Aorta (tissue), 5 donors: Measurements from ENCODE around the gene PDCL3. TPM values are rescaled to one million over a fixed set of nuclear protein-coding genes. Genes with fewer than 3 reads are reported as not detected.

Source experiments
- ATAC-seq: fragments of 200-7000 bp; cut with Tn5 transposase; one replicate; pipeline ENCODE4 v1.9.1; 2022; ENCODE audit warnings: moderate library complexity; ENCODE audit not compliant: low FRiP score
- DNase-seq, 2 donors: peaks; one replicate each; pipeline ENCODE4 v3.0.0-alpha.2; 2020
- H3K27ac ChIP-seq, 2 donors: one replicate each; pipeline ENCODE4 v1.5.1; 2013; ENCODE audit warnings: low read length in 2 of 2, mild to moderate bottlenecking in 2 of 2, moderate library complexity in 2 of 2, control low read depth in 1 of 2, inconsistent platforms in 1 of 2, low read depth in 1 of 2
- H3K27me3 ChIP-seq, 2 donors: one replicate each; pipeline ENCODE4 v1.6.1; 2013; ENCODE audit warnings: control low read depth in 1 of 2, low read length in 1 of 2, mild to moderate bottlenecking in 1 of 2, moderate library complexity in 1 of 2; ENCODE audit not compliant: insufficient read depth in 2 of 2, control insufficient read depth in 1 of 2
- H3K36me3 ChIP-seq, 2 donors: one replicate each; pipeline ENCODE4 v1.6.1; 2013; ENCODE audit warnings: control low read depth in 1 of 2, low read length in 1 of 2, mild to moderate bottlenecking in 1 of 2; ENCODE audit not compliant: insufficient read depth in 2 of 2, control insufficient read depth in 1 of 2
- H3K4me1 ChIP-seq, 2 donors: one replicate each; pipeline ENCODE4 v1.6.1; 2013; ENCODE audit warnings: low read length in 2 of 2, control low read depth in 1 of 2, mild to moderate bottlenecking in 1 of 2, moderate library complexity in 1 of 2; ENCODE audit not compliant: insufficient read depth in 2 of 2, control insufficient read depth in 1 of 2
- H3K4me3 ChIP-seq, 2 donors: one replicate each; pipeline ENCODE4 v1.5.1; 2013; ENCODE audit warnings: low read length in 2 of 2, control low read depth in 1 of 2, mild to moderate bottlenecking in 1 of 2
- H3K9me3 ChIP-seq: one replicate; pipeline ENCODE4 v1.6.1; 2013; ENCODE audit warnings: mild to moderate bottlenecking, low read length; ENCODE audit not compliant: control insufficient read depth
- WGBS, 2 donors: extraction: QIAGEN DNeasy Blood & Tissue Kit; methylation state at CpG; one replicate each; pipeline ENCODE4 v1.1.7; 2013; 5-methylcytosine and 5-hydroxymethylcytosine counted together
- intact Hi-C, 2 donors: fragments of 100-400 bp; cut with DNase I; formaldehyde crosslinking; loops; one replicate each; pipeline versions ENCODE4 v1.14.2 to v1.15.0; 2022
- polyA plus RNA-seq, 2 donors: library from polyadenylated mRNA; stranded (reverse); fragments of 200-250 nt; gene quantifications; one replicate each; pipeline ENCODE4 v1.2.3, GENCODE V29; 2013
- total RNA-seq, 2 donors: library from RNA; stranded (reverse); fragmentation: NEBNext Ultra II Directional; extraction: Animal tissue kit (Norgen Biotek cat#: 25700); gene quantifications; one replicate each; pipeline ENCODE4 v1.2.1, GENCODE V29; 2021
- donor health status: healthy with polysubstance abuse.
- donor health status: Bipolar disorder and iron deficiency.
- donor health status: DM: no; HTN: no; CAD: no.
- donor health status: DM: no; HTN: no; CAD: no.
- donor health status: DM: yes; HTN: yes; CAD: no.

PDCL3 gene
- total and polyA plus RNA-seq, 4 donors: 15.8 to 50.8 (median 21.4) TPM

DNA sequence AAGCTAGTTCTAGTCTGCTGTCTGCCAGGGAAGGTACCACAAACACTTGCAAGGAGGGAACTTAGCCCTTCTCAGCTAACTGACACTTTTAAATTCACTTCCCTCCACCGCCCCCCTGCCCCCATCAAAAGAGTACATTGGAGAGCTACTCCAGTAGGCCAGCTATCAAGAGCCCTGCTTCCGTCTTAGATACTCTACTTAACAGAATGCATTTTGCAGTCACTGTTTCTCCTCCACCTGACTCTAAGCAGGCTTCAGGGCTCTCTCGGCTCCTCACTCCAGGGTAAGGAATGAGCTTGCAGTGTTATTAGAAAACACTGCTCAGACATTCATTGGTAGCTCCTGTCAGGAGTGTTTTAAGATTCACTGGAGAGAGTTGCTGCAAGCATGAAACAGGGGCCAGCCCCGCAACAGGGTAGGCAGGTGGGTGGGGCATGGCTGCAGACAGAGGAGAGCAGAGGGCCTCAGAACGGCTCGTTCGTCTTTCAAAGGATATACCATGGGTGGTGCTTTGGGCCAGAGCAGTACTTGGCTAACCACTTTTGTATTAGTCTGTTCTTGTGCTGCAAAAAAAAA lies 35.3 kb upstream of the PDCL3 start:
- WGBS, 2 donors: 61 to 67% methylated on average over 7 of the region's 7 CpGs
- Histone ChIP-seq H3K27me3 (no peaks in the 10 kb centered on the region), H3K9me3 (peaks cover 2% of the 10 kb centered on the region), H3K36me3 (no peaks in the 10 kb centered on the region), H3K27ac (no peak overlapping the region), H3K4me1 (no peaks in the 10 kb centered on the region), H3K4me3 (no peak overlapping the region)
- DNase-seq (no peak), ATAC-seq (no peak)
- intact Hi-C loops: no loop called here

DNA sequence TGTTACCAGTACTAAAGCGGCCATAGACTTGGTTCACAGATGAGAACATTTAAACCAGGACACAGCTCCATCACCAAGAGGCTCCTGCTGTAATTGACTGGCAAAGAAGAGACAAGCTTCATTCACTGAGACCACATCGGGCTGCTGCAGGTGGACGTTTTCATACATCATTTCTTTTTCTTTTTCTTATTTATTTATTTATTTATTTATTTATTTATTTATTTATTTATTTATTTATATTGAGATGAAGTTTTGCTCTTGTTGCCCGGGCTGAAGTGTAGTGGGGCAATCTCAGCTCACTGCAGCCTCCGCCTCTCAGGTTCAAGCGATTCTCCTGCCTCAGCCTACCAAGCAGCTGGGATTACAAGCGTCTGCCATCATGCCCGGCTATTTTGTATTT lies 33.6 kb upstream of the PDCL3 start:
- no peak for ATAC-seq
- no peak for DNase-seq
- H3K9me3 ChIP-seq: peaks cover 2% of the 10 kb centered on the region
- no peaks in the 10 kb centered on the region for H3K36me3 ChIP-seq
- no peak overlapping the region for H3K27ac ChIP-seq
- H3K27me3 ChIP-seq: no peaks in the 10 kb centered on the region
- 84% methylated on average over 8 of the region's 8 CpGs for WGBS, 2 donors
- no peaks in the 10 kb centered on the region for H3K4me1 ChIP-seq
- no peak overlapping the region for H3K4me3 ChIP-seq
- intact Hi-C loops: no loop called here

DNA sequence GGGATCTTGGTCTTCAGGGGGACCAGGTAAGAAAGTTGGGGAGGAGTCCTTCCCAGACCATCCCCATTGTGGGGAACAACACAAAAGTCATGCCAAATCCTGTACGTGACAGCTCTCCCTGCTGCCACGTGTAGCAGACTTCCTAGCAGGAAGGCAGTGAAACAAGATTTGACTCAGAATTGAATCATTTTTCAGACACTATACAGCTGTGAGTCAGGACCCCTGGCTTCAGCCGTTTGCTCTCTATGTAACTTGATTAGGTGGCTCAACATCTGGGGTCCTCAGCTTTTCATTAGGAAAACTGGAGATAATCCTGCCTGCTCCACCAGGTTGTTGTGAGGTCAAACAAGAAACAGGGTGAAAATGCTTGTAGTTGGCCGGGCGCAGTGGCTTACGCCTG lies 32.9 kb upstream of the PDCL3 start:
- 73 to 74% methylated on average over 6 of the region's 6 CpGs for WGBS, 2 donors
- Histone ChIP-seq H3K4me1 (no peaks in the 10 kb centered on the region), H3K27ac (no peak overlapping the region), H3K27me3 (no peaks in the 10 kb centered on the region), H3K4me3 (no peak overlapping the region), H3K36me3 (no peaks in the 10 kb centered on the region), H3K9me3 (peaks cover 2% of the 10 kb centered on the region)
- DNase-seq (no peak), ATAC-seq (no peak)
- intact Hi-C loops: no loop called here

DNA sequence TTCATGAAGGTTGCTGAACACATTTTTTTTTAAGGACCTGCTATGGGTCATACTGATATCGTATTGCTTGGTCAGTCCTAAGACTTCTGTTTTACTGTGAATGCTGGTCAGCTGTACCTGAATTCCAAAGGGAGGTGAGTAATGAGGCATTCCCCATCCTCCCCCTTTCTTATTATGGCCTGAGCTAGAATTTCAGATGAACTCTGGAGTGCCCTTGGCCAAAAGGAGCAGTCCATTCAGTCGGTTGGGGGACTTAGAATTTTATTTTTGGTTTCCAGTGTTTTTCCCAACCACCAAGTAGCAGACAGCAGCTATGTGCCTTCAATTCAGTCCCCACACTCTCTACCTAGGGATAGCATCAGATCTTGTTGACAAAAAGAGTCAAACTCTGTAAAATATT lies 26.9 kb upstream of the PDCL3 start:
- no peaks in the 10 kb centered on the region for H3K36me3 ChIP-seq
- DNase-seq (no peak), ATAC-seq (no peak)
- H3K27ac ChIP-seq: no peak overlapping the region
- no peaks in the 10 kb centered on the region for H3K4me1 ChIP-seq
- 66 to 68% methylated on average over 2 of the region's 2 CpGs for WGBS, 2 donors
- intact Hi-C loops: no loop called here
- no peaks in the 10 kb centered on the region for H3K9me3 ChIP-seq
- no peak overlapping the region for H3K4me3 ChIP-seq
- H3K27me3 ChIP-seq: no peaks in the 10 kb centered on the region

DNA sequence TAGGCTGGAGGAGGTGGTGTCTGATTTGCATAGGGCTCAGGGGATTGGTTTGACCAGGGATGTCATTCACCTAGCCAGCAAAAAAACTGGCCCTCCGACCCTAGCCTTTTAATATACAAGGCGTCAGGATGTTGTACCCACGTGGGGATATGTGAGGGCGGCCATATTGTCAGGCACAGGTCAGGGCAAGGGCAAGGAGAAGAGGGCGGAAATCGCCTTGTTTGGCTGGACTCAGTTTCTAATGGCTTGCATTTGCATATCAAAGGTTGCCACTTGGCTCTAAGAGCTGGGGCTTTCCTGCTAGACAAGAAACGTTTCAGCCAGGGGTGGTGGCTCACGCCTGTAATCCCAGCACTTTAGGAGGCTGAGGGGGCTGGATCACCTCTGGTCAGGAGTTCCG lies 24.9 kb upstream of the PDCL3 start:
- Histone ChIP-seq H3K4me3 (no peak overlapping the region), H3K4me1 (no peaks in the 10 kb centered on the region), H3K36me3 (no peaks in the 10 kb centered on the region), H3K9me3 (no peaks in the 10 kb centered on the region), H3K27me3 (no peaks in the 10 kb centered on the region), H3K27ac (no peak overlapping the region)
- intact Hi-C loops: no loop called here
- no peak for DNase-seq
- no peak for ATAC-seq
- 74% methylated on average over 9 of the region's 9 CpGs for WGBS, 2 donors

DNA sequence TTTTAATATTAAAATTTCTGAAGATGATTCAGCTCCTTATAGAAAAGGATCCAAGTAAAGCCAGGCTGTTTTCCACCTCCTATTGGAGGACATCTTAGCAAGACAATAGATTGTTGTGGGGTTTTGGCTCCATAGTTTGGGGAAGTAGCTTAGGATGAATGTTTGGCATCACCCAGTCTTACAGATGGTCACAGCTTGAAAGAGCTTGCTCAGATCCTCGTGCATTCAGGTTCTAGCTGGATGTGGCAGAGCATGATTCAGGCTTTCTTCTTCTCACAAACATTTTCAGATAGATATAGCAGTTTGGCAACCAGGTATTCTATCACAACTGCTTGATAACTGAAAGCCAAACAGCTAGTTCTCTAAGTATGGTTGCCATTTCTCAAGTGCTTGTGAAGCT lies 23.6 kb upstream of the PDCL3 start:
- ATAC-seq: no peak
- peaks cover 1% of the 10 kb centered on the region for H3K9me3 ChIP-seq
- no peaks in the 10 kb centered on the region for H3K36me3 ChIP-seq
- H3K4me3 ChIP-seq: no peak overlapping the region
- H3K27me3 ChIP-seq: peaks cover 0 to 2% of the 10 kb centered on the region in 2 donors
- 56 to 70% methylated on average over 1 of the region's 1 CpG for WGBS, 2 donors
- no peak for DNase-seq
- no peaks in the 10 kb centered on the region for H3K4me1 ChIP-seq
- H3K27ac ChIP-seq: no peak overlapping the region
- intact Hi-C loops: no loop called here

DNA sequence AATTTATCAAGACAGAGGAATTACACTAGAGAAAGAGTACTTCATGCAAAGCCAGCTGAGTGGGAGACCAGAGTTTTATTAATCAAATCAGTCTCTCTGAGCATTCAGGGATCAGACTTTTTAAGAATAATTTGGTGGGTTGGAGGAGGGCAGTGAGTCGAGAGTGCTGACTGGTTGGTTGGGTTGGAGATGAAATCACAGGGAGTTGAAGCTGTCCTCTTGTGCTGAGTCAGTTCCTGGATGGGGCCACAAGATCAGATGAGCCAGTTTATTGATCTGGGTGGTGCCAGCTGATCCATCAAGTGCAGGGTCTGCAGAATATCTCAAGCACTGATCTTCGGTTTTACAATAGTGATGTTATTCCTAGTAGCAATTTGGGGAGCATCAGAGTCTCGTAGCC lies 21.4 kb upstream of the PDCL3 start:
- intact Hi-C loops: no loop called here

DNA sequence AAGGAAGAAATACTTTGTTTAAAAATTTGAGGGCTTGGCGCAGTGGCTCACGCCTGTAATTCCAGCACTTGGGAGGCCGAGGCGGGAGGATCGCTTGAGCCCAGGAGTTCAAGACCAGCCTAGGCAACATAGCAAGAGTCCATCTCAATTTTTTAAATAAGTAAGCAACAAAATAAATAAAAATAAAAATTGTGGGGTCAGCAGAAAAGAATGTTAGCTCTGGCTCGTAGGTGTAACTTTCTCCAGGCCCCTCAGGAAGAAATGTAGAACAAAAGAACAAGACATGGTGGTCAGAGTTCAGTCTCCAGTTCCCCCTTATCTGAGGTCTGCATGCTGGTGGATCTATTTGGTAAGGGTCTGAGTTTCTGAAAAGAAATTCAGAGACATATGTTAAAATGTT lies 20.4 kb upstream of the PDCL3 start:
- intact Hi-C loops: no loop called here
- 92 to 94% methylated on average over 6 of the region's 6 CpGs for WGBS, 2 donors
- H3K36me3 ChIP-seq: no peaks in the 10 kb centered on the region
- DNase-seq (no peak), ATAC-seq (no peak)
- peaks cover 0 to 2% of the 10 kb centered on the region in 2 donors for H3K27me3 ChIP-seq
- no peak overlapping the region for H3K4me3 ChIP-seq
- H3K4me1 ChIP-seq: no peaks in the 10 kb centered on the region
- peaks cover 1% of the 10 kb centered on the region for H3K9me3 ChIP-seq
- H3K27ac ChIP-seq: no peak overlapping the region

More for the DNA sequence above, 21.4 kb upstream of the PDCL3 start:
- Histone ChIP-seq H3K27ac (no peak overlapping the region), H3K9me3 (peaks cover 1% of the 10 kb centered on the region), H3K4me3 (no peak overlapping the region), H3K27me3 (peaks cover 0 to 2% of the 10 kb centered on the region in 2 donors), H3K36me3 (no peaks in the 10 kb centered on the region), H3K4me1 (no peaks in the 10 kb centered on the region)
- ATAC-seq: no peak
- 55 to 72% methylated on average over 3 of the region's 3 CpGs for WGBS, 2 donors
- no peak for DNase-seq

DNA sequence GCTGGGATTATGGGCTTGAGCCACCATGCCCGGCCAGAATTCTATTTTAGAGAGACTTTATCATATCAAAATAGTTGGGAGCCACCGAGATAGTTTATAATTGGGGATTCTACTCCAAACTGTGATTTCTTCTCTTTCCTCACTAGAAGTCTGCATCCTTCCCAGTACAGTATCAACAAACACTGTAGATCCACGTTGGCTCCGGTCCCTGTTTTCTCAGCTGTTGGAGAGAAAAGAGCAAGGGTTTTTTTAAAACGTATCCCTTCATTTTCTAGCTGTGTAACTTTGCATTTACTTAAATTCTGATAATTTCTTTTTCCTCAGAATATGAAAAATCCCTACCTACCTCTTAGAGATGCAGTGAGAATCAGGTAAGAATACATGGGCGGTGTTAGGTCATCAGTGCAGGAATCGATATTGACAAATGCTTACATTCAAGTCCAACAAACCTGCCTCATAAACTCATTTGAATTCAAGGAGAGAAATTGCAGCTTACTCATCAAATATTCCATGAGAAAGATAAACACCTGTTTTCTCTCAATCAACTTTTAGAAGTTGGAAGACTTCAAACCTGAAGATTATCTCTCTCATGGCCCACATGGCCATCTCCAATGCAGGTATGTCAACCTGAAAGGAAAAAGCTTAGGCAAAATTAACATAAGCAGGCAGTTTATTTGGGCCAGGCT lies 17.7 kb upstream of the PDCL3 start:
- H3K9me3 ChIP-seq: peaks cover 1% of the 10 kb centered on the region
- no peaks in the 10 kb centered on the region for H3K4me1 ChIP-seq
- ATAC-seq (no peak), DNase-seq (no peak)
- WGBS, 2 donors: 28 to 31% methylated on average over 7 of the region's 7 CpGs
- H3K36me3 ChIP-seq: no peaks in the 10 kb centered on the region
- H3K4me3 ChIP-seq: no peak overlapping the region
- H3K27me3 ChIP-seq: peaks cover 0 to 5% of the 10 kb centered on the region in 2 donors
- H3K27ac ChIP-seq: no peak overlapping the region
- intact Hi-C loops: no loop called here
